H1 (cell line): ENCODE measurements around the gene EDDM3A.

Source experiments
- ASH2L ChIP-seq: fragments of 200-600, 300-600 bp; sonication (generic); IDR thresholded peaks from one replicate; pipeline ENCODE4 v1.7.1; 2017; ENCODE audit warnings: low read length
- RFX5 ChIP-seq: IDR thresholded peaks from 2 replicates; pipeline ENCODE4 v1.6.1; 2011; ENCODE audit warnings: low read depth, low read length, improper control_type of control experiment, borderline replicate concordance
- TF ChIP-seq, protein P1 (sequence below), 3 experiments: IDR thresholded peaks; 1 replicate in 2 of 3; 2 replicates in 1 of 3; pipeline versions ENCODE4 v1.5.1 to v1.6.1; 2011; ENCODE audit warnings: low read length in 3 of 3, mild to moderate bottlenecking in 3 of 3, inconsistent platforms in 2 of 3, low read depth in 1 of 3, moderate library complexity in 1 of 3; ENCODE audit not compliant: insufficient read depth in 1 of 3; ENCODE audit errors: control extremely low read depth in 1 of 3

- TF ChIP-seq, protein P1, sequence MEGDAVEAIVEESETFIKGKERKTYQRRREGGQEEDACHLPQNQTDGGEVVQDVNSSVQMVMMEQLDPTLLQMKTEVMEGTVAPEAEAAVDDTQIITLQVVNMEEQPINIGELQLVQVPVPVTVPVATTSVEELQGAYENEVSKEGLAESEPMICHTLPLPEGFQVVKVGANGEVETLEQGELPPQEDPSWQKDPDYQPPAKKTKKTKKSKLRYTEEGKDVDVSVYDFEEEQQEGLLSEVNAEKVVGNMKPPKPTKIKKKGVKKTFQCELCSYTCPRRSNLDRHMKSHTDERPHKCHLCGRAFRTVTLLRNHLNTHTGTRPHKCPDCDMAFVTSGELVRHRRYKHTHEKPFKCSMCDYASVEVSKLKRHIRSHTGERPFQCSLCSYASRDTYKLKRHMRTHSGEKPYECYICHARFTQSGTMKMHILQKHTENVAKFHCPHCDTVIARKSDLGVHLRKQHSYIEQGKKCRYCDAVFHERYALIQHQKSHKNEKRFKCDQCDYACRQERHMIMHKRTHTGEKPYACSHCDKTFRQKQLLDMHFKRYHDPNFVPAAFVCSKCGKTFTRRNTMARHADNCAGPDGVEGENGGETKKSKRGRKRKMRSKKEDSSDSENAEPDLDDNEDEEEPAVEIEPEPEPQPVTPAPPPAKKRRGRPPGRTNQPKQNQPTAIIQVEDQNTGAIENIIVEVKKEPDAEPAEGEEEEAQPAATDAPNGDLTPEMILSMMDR (IDR thresholded peaks at IDR 0.05; ENCODE audit: control extremely low read depth in 1 of 3, insufficient read depth in 1 of 3, low read depth in 1 of 3, low read length in 3 of 3): no peak
- TF ChIP-seq ASH2L: no peak
- TF ChIP-seq RFX5: no peak
Observed at GRCh38 chr14:20748439-20748838, 2.8 kb downstream of the EDDM3A start.
